ENCODE measurements around the gene HELZ2.
"Not testable (repeated sequence)": the region's sequence is repeated elsewhere in the genome, so short reads cannot be mapped to it uniquely, and the experiment has no call there.

HELZ2 gene

DNA sequence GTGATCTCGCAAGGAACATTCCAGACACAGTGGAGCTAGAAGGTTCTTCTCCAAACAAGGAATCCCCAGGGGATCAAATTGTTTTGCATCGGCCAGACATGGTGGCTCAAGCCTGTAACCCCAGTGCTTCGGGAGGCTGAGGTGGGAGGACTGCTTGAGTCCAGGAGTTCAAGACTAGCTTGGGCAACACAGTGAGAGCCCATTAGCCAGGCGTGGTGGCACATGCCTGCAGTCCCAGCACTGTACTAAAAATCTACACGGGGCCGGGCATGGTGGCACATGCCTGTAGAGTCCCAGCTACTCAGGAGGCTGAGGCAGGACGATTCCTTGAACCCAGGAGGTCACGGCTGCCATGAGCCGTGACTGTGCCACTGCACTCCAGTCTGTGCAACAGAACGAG is 37.6 kb upstream of the HELZ2 start:
- no peak for DNase-seq (ENCODE audit: extremely low spot score)
- CTCF ChIA-PET: no interaction called here
- TF ChIP-seq SUZ12 (IDR thresholded peaks at IDR 0.05): no peak
- no peak for TF ChIP-seq FOXM1 (IDR thresholded peaks at IDR 0.05; ENCODE audit: borderline replicate concordance)
- TF ChIP-seq, protein P1, sequence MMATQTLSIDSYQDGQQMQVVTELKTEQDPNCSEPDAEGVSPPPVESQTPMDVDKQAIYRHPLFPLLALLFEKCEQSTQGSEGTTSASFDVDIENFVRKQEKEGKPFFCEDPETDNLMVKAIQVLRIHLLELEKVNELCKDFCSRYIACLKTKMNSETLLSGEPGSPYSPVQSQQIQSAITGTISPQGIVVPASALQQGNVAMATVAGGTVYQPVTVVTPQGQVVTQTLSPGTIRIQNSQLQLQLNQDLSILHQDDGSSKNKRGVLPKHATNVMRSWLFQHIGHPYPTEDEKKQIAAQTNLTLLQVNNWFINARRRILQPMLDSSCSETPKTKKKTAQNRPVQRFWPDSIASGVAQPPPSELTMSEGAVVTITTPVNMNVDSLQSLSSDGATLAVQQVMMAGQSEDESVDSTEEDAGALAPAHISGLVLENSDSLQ (IDR thresholded peaks at IDR 0.05): no peak
- POLR2A ChIA-PET: no interaction called here

DNA sequence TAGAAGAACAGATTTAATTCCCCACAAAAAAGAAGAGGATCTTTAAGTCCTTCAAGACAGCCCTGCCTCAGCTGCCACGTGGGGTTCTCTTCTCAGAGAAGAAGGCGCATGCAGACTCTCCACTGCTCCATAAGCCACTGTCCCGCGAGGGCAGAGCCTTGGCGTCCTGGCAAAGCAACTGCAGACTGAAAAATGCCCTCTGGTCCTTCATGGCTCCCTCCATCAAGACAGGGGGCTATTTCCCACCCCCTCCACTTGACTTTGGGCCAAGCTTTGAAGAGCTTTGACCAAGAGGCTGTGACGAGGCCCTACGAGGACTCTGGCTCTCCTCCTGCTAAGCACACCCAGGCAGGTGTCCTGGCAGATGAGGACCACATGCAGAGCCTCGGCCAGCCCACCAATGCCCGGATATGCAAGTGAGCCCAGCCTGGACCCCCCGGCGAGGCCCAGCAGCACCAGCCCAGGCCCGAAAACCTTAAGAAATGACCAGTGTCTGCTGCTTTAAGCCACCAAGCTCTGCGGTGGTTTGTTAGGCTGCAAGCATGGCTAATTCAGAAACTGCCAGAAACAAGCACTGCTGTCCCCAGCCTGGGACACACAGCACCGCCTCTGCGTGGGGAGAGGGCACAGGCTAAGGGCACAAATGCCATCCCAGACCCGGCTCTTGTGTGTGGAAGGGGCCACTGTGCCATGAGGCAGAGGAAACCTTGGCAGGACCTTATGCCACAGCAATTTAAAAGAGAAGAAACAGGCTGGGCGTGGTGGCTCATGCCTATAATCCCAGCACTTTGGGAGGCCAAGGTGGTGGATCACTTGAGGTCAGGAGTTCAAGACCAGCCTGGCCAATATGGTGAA is 36.8 kb upstream of the HELZ2 start:
- ChIA-PET CTCF (no interaction called here), POLR2A (no interaction called here)
- no peak for TF ChIP-seq L3MBTL2 (conservative IDR thresholded peaks at IDR 0.05)
- no peak for TF ChIP-seq BHLHE40 (IDR thresholded peaks at IDR 0.05; ENCODE audit: borderline replicate concordance)
- TF ChIP-seq ARNT (IDR thresholded peaks at IDR 0.05): no peak
- TF ChIP-seq ZNF384 (IDR thresholded peaks at IDR 0.05): no peak
- no peak for TF ChIP-seq FOXA1 (IDR thresholded peaks at IDR 0.05)
- TF ChIP-seq CTBP1 (IDR thresholded peaks at IDR 0.05; ENCODE audit: borderline replicate concordance): no peak
- no peak for TF ChIP-seq ELF4 (IDR thresholded peaks at IDR 0.05)
- TF ChIP-seq, protein P1 (IDR thresholded peaks at IDR 0.05): no peak
- TF ChIP-seq HDGF (IDR thresholded peaks at IDR 0.05; ENCODE audit: borderline replicate concordance): no peak
- TF ChIP-seq FOXK2 (IDR thresholded peaks at IDR 0.05): no peak
- TF ChIP-seq SUZ12 (IDR thresholded peaks at IDR 0.05): no peak
- TF ChIP-seq LEF1 (IDR thresholded peaks at IDR 0.05; ENCODE audit: borderline replicate concordance): no peak
- no peak for TF ChIP-seq SP1 (IDR thresholded peaks at IDR 0.05)
- TF ChIP-seq TARDBP (IDR thresholded peaks at IDR 0.05): no peak
- TF ChIP-seq FOXM1 (IDR thresholded peaks at IDR 0.05; ENCODE audit: borderline replicate concordance): no peak
- TF ChIP-seq NFRKB (IDR thresholded peaks at IDR 0.05): no peak
- DNase-seq (ENCODE audit: extremely low spot score): no peak

DNA sequence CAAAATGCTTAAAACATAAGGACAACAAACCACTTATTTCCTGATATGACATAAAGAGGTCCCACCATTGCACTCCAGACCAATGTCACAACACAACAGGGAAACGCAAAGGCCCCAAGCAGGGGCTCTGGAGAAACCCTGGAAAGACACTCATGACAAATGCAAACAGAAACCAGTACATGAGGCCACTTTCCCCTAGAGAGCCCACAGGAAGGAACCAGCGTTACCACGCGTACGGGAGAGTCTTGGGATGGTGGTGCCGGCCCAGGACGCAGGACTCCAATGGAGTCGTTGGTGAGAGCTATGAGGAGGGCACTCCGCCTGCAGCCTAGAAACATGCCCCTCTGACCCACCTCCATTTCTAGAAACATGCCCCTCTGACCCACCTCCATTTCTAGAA is 32.6 kb upstream of the HELZ2 start:
- ChIA-PET POLR2A (no interaction called here), CTCF (no interaction called here)
- no peak for TF ChIP-seq ARNT (IDR thresholded peaks at IDR 0.05)
- no peak for TF ChIP-seq FOXK2 (IDR thresholded peaks at IDR 0.05)
- TF ChIP-seq ELF4 (IDR thresholded peaks at IDR 0.05): no peak
- TF ChIP-seq TARDBP (IDR thresholded peaks at IDR 0.05): no peak
- TF ChIP-seq, protein P1 (IDR thresholded peaks at IDR 0.05): no peak
- no peak for TF ChIP-seq FOXM1 (IDR thresholded peaks at IDR 0.05; ENCODE audit: borderline replicate concordance)
- no peak for TF ChIP-seq L3MBTL2 (conservative IDR thresholded peaks at IDR 0.05)
- no peak for TF ChIP-seq LEF1 (IDR thresholded peaks at IDR 0.05; ENCODE audit: borderline replicate concordance)
- no peak for TF ChIP-seq SUZ12 (IDR thresholded peaks at IDR 0.05)
- TF ChIP-seq HDGF (IDR thresholded peaks at IDR 0.05; ENCODE audit: borderline replicate concordance): no peak
- no peak for TF ChIP-seq ZNF384 (IDR thresholded peaks at IDR 0.05)
- no peak for TF ChIP-seq CTBP1 (IDR thresholded peaks at IDR 0.05; ENCODE audit: borderline replicate concordance)
- DNase-seq (ENCODE audit: extremely low spot score): no peak

DNA sequence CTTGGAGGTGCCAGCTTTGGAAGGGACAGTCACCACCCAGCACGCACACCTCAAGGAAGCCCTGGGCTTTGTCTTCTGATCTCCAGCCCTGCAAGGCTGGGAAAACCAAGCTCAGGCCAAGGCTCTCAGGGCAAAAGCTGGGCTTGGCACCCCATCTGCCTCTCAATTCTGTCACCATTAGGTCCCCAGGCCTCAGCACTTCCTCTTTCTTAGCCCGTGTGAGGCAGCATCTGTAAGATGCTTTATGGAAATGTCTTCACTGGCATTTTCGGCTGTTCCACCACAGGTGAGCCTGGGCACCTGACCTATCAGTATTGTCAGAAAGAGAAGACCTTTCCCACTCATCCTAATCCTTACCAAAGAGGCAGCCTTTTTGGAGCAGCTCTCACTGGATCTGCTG is 28.3 kb upstream of the HELZ2 start:
- TF ChIP-seq ZNF384 (IDR thresholded peaks at IDR 0.05): no peak
- TF ChIP-seq FOXA1 (IDR thresholded peaks at IDR 0.05): no peak
- no peak for TF ChIP-seq FOXM1 (IDR thresholded peaks at IDR 0.05; ENCODE audit: borderline replicate concordance)
- TF ChIP-seq TARDBP (IDR thresholded peaks at IDR 0.05): no peak
- no peak for TF ChIP-seq FOXK2 (IDR thresholded peaks at IDR 0.05)
- POLR2A ChIA-PET: no interaction called here
- no peak for DNase-seq (ENCODE audit: extremely low spot score)
- CTCF ChIA-PET: no interaction called here

DNA sequence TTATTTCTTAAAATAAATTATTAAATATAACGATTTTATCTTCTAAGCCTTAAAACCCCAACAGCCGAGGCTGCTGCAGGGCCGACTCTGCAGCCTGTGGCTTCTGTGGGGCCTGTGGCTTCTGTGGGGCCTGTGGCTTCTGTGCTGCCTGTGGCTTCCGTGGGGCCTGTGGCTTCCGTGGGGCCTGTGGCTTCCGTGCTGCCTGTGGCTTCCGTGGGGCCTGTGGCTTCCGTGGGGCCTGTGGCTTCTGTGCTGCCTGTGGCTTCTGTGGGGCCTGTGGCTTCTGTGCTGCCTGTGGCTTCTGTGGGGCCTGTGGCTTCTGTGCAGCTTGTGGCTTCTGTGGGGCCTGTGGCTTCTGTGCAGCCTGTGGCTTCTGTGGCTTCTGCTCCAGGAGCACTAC is 27.6 kb upstream of the HELZ2 start:
- POLR2A ChIA-PET; CTCF ChIA-PET; DNase-seq (ENCODE audit: extremely low spot score): not testable (repeated sequence)

DNA sequence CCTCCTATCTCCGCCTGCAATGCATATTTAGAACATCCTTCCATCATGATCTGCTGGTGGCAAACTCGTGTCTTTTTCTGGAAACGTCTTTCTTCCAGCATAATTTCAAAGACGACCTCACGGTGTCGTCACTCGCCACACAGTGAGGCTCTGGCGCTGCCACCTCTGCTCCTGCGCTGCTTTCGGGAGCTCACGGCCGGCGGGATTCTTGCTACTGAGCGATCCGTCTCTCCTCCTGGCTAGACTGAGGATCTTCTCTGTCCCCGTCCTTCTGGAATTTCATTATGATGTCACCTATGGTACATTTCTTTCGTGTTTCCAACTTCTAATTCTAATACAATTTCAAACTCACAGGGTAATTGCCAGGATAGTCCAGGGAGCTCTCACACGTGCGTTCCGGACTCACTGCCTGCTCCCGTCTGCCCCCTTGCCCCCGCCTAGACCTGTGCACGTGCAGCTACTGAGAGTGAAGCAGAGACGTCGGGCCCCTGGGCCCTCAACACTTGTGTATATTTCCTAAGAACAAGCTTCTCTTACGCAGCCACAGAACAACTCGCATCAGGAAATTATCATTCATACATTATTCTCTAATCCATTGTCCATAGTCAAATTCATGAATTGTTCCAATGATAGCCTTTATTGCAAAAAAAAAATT is 25.5 kb upstream of the HELZ2 start:
- DNase-seq (ENCODE audit: extremely low spot score): no peak
- POLR2A ChIA-PET: interaction anchor here (1.2 kb wide), 1 partner anchor 25 kb away, joined by 5 read pairs; the partner anchor contains the start of gene HELZ2
- TF ChIP-seq CTBP1 (IDR thresholded peaks at IDR 0.05; ENCODE audit: borderline replicate concordance) (no peak), LEF1 (IDR thresholded peaks at IDR 0.05; ENCODE audit: borderline replicate concordance) (no peak), HDGF (IDR thresholded peaks at IDR 0.05; ENCODE audit: borderline replicate concordance) (no peak), TARDBP (IDR thresholded peaks at IDR 0.05) (no peak), FOXK2 (IDR thresholded peaks at IDR 0.05) (no peak), SP1 (IDR thresholded peaks at IDR 0.05) (no peak)
- TF ChIP-seq, protein P1 (IDR thresholded peaks at IDR 0.05): no peak
- CTCF ChIA-PET: no interaction called here
